HepG2 (cell line): ENCODE data around the gene TMC4. TPM values are rescaled to one million over a fixed set of nuclear protein-coding genes. Genes with fewer than 3 reads are reported as not detected.

Source experiments
- GMEB2 ChIP-seq: IDR thresholded peaks from 2 replicates; pipeline ENCODE4 v1.6.1; 2016; ENCODE audit warnings: missing biosample characterization, missing genetic modification reagents, low read depth
- HNRNPL ChIP-seq: fragments of 200-400 bp; formaldehyde crosslinking; IDR thresholded peaks from 2 replicates; pipeline ENCODE4 v1.6.1; 2017; ENCODE audit warnings: mild to moderate bottlenecking, low read depth, low read length
- JDP2 ChIP-seq: sonication (generic); formaldehyde crosslinking; IDR thresholded peaks from 2 replicates; pipeline ENCODE4 v1.8.1; 2022; ENCODE audit warnings: missing genetic modification reagents, borderline replicate concordance
- KMT2A ChIP-seq: sonication (generic); formaldehyde crosslinking; IDR thresholded peaks from 2 replicates; pipeline ENCODE4 v1.4.0; 2020; ENCODE audit warnings: missing genetic modification reagents
- PBX2 ChIP-seq: IDR thresholded peaks from 2 replicates; pipeline ENCODE4 v1.6.1; 2016; ENCODE audit warnings: control low read depth
- SMAD1 ChIP-seq: sonication (generic); formaldehyde crosslinking; IDR thresholded peaks from 2 replicates; pipeline ENCODE4 v1.4.0; 2020; ENCODE audit warnings: missing genetic modification reagents, low read depth, mild to moderate bottlenecking, borderline replicate concordance
- SMARCE1 ChIP-seq: fragments of 450-650 bp; IDR thresholded peaks from 2 replicates; pipeline ENCODE4 v1.6.1; 2017; ENCODE audit warnings: borderline replicate concordance
- SRY ChIP-seq: sonication (generic); formaldehyde crosslinking; IDR thresholded peaks from 2 replicates; pipeline ENCODE4 v1.8.0; 2022; ENCODE audit warnings: mild to moderate bottlenecking, missing genetic modification reagents
- ZBTB14 ChIP-seq: sonication (generic); formaldehyde crosslinking; IDR thresholded peaks from 2 replicates; pipeline ENCODE4 v1.4.0; 2020; ENCODE audit warnings: missing genetic modification reagents
- ZNF407 ChIP-seq: sonication (generic); formaldehyde crosslinking; IDR thresholded peaks from one replicate; pipeline ENCODE4 v1.5.1; 2020; ENCODE audit warnings: mild to moderate bottlenecking, missing genetic modification reagents; ENCODE audit errors: not compliant biosample characterization
- ZNF556 ChIP-seq: sonication (generic); formaldehyde crosslinking; IDR thresholded peaks from 2 replicates; pipeline ENCODE4 v1.4.0; 2020; ENCODE audit warnings: mild to moderate bottlenecking, missing genetic modification reagents, borderline replicate concordance
- ZNF710 ChIP-seq: sonication (generic); formaldehyde crosslinking; IDR thresholded peaks from 2 replicates; pipeline ENCODE4 v1.5.0; 2020; ENCODE audit warnings: mild to moderate bottlenecking, missing genetic modification reagents, borderline replicate concordance
- ZNF747 ChIP-seq: sonication (generic); formaldehyde crosslinking; IDR thresholded peaks from 2 replicates; pipeline ENCODE4 v1.8.1; 2023; ENCODE audit warnings: missing genetic modification reagents, mild to moderate bottlenecking, borderline replicate concordance
- polyA plus RNA-seq, 8 experiments: library from polyadenylated mRNA; depleted of rRNA in 3 of 8; stranded (reverse) in 7 of 8; unstranded in 1 of 8; fragments of >200 nt; fragmentation: Illumina TruSeq in 4 of 8; extraction: Trizol in 4 of 8; gene quantifications; 2 replicates each; pipeline versions ENCODE4 v1.2.1 to v1.2.3, GENCODE V29; 2011 to 2016; ENCODE audit warnings: low read depth in 4 of 8, missing spikeins in 1 of 8, mixed read lengths in 1 of 8; ENCODE audit not compliant: insufficient read depth in 1 of 8
- total RNA-seq, 5 experiments: library from RNA; depleted of rRNA; stranded (reverse); fragments of >200 nt; fragmentation: Illumina TruSeq; extraction: Trizol; gene quantifications; 2 replicates each; pipeline ENCODE4 v1.2.3, GENCODE V29; 2016; ENCODE audit warnings: low read depth in 1 of 5

The TMC4 gene
- total and polyA plus RNA-seq, 2 of the 13 experiments (the other 11 are each of a cell fraction or from before 2014, with no cell fraction given) = 0.13 to 0.24 TPM

- TF ChIP-seq ZNF710 (CRISPR knock-in tag) (no peak; the same call in 1 of the 2 replicates), ZNF747 (CRISPR knock-in tag) (peak; percentile 78), GMEB2 (no peak), ZNF556 (CRISPR knock-in tag) (0 out of 2 replicates have a peak, but pooled peaks have one; percentile 29), HNRNPL (no peak), JDP2 (no peak), KMT2A (CRISPR knock-in tag) (no peak), ZBTB14 (CRISPR knock-in tag) (no peak), SMARCE1 (no peak), ZNF407 (no peak), PBX2 (no peak), SRY (CRISPR knock-in tag) (no peak), SMAD1 (CRISPR knock-in tag) (no peak)
Measured at GRCh38 chr19:54189735-54190502, 17.0 kb upstream of the TMC4 start (continued).
